Measurements from ENCODE around the gene KLHL8.

KLHL8 gene

GRCh38 chr4:87122252-87122651 lies 98.2 kb downstream of the KLHL8 start:
- TF ChIP-seq CTCF (IDR thresholded peaks at IDR 0.05): no peak
- DNase-seq (ENCODE audit: low spot score): no peak
- Histone ChIP-seq H3K27ac (peak overlapping the region; percentile 54 to 84), H3K4me3 (no peak overlapping the region)

- H3K4me3 ChIP-seq: peak overlapping the region; percentile 11
These were observed 98.9 kb downstream of the KLHL8 start for GRCh38 chr4:87121341-87122065.

GRCh38 chr4:87120411-87121162 lies 99.8 kb downstream of the KLHL8 start:
- Histone ChIP-seq H3K4me3 (peak overlapping the region; percentile 46), H3K27ac (peak overlapping the region; percentile 54 to 84)
- TF ChIP-seq CTCF (IDR thresholded peaks at IDR 0.05): no peak
- DNase-seq (ENCODE audit: low spot score): peak; percentile 84

More at GRCh38 chr4:87121341-87122065, 98.9 kb downstream of the KLHL8 start:
- no peak for TF ChIP-seq CTCF (IDR thresholded peaks at IDR 0.05)
- no peak for DNase-seq (ENCODE audit: low spot score)
- peak overlapping the region; percentile 54 to 84 for H3K27ac ChIP-seq

GRCh38 chr4:87120010-87120409 lies 100.4 kb downstream of the KLHL8 start:
- no peak for DNase-seq (ENCODE audit: low spot score)
- Histone ChIP-seq H3K27ac (peak overlapping the region; percentile 54 to 84), H3K4me3 (peak overlapping the region; percentile 46)
- no peak for TF ChIP-seq CTCF (IDR thresholded peaks at IDR 0.05)

GRCh38 chr4:87118826-87119225 lies 101.6 kb downstream of the KLHL8 start:
- H3K4me3 ChIP-seq: no peak overlapping the region
- H3K27ac ChIP-seq: peak overlapping the region; percentile 54 to 84
- no peak for TF ChIP-seq CTCF (IDR thresholded peaks at IDR 0.05)
- no peak for DNase-seq (ENCODE audit: low spot score)

- peak overlapping the region; percentile 54 to 84 for H3K27ac ChIP-seq
- no peak for DNase-seq (ENCODE audit: low spot score)
These were observed 102.0 kb downstream of the KLHL8 start for GRCh38 chr4:87118421-87118820.

More at GRCh38 chr4:87118421-87118820, 102.0 kb downstream of the KLHL8 start:
- TF ChIP-seq CTCF (IDR thresholded peaks at IDR 0.05): no peak
- H3K4me3 ChIP-seq: no peak overlapping the region

Measured in coronary artery (tissue), 2 donors.